SKM-1 (cell line): ENCODE results near the gene FOXD1.
"Not testable (repeated sequence)": the region's sequence is repeated elsewhere in the genome, so short reads cannot be mapped to it uniquely, and the experiment has no call there.

Experiments used
- DNase-seq: peaks from one replicate; lab custom pipeline; 2025; ENCODE audit not compliant: unreplicated experiment; lab: John Stamatoyannopoulos, UW

Gene FOXD1

DNA sequence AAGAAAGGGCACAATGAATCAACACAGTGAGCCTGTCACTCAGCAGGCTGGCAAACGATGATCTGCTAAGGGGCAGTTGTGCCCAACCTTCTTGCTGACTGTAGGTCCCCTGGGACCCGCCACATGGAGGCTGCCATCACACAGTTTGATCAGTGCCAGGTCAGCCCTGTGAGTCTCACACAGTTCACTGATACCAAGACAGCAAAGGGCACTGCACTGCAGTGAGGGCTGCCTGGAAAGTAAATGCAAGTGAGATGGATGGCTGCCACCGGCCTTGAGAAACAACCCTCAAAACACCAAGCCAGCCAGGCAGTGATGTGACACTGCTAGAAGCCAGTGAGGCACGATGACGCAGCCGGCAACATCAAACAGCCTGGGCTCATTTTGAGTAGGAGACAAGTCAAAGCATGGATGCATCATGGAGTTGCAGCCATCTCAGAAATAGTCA lies 30.3 kb downstream of the FOXD1 start:
- DNase-seq, result no peak

- no peak for DNase-seq
These were observed 31.1 kb downstream of the FOXD1 start for GRCh38 chr5:73417303-73418034.

GRCh38 chr5:73415617-73416016 lies 33.0 kb downstream of the FOXD1 start:
- no peak for DNase-seq

- DNase-seq, result no peak
These were observed 33.4 kb downstream of the FOXD1 start for GRCh38 chr5:73415171-73415570.

- DNase-seq, result no peak
These were observed 36.0 kb downstream of the FOXD1 start for GRCh38 chr5:73412597-73412988.

DNA sequence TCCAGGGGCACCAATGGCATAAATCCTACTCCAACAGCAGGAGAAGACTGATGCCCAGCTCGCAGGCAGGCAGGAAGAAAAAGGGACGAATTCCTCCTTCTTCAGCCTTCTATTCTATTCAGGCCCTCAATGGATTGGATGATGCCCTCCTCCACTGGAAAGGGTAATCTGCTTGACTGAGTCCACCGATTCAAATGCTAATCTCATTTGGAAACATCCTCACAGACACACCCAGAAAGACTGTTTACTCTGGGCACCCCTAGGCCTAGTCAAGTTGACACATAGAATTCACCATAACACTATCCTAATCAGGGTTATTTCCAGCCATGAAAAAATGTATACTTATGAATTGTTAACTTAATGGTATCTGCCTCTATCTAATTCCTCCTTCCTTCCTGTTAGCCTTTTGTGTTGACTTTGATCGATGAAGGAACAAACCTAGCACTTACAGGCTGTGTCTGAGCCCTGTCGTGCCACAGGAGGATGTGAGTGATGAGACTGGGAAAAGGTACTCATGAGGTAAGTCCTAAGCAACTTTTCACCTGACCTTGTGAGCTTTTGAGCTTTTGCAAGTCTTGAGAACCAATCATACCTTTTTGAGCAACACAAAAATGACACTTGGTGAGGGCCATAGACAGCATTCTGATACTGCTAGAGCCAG lies 36.5 kb downstream of the FOXD1 start:
- no peak for DNase-seq

GRCh38 chr5:73409927-73410326 lies 38.6 kb downstream of the FOXD1 start:
- DNase-seq, result not testable (repeated sequence)

- DNase-seq, result no peak
These were observed 42.9 kb downstream of the FOXD1 start for GRCh38 chr5:73405691-73406090.

- DNase-seq, result no peak
These were observed 48.8 kb downstream of the FOXD1 start for GRCh38 chr5:73399775-73400174.
